GM21447 (cell line): ENCODE measurements around the gene ZNF410.
"Not testable (repeated sequence)": the region's sequence is repeated elsewhere in the genome, so short reads cannot be mapped to it uniquely, and the experiment has no call there.

Experiments used
- ATAC-seq: cut with Tn5 transposase; IDR thresholded peaks from one replicate; pipeline ENCODE4 v1.9.1; 2021; ENCODE audit not compliant: unreplicated experiment

The ZNF410 gene, protein sequence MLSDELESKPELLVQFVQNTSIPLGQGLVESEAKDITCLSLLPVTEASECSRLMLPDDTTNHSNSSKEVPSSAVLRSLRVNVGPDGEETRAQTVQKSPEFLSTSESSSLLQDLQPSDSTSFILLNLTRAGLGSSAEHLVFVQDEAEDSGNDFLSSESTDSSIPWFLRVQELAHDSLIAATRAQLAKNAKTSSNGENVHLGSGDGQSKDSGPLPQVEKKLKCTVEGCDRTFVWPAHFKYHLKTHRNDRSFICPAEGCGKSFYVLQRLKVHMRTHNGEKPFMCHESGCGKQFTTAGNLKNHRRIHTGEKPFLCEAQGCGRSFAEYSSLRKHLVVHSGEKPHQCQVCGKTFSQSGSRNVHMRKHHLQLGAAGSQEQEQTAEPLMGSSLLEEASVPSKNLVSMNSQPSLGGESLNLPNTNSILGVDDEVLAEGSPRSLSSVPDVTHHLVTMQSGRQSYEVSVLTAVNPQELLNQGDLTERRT

DNA sequence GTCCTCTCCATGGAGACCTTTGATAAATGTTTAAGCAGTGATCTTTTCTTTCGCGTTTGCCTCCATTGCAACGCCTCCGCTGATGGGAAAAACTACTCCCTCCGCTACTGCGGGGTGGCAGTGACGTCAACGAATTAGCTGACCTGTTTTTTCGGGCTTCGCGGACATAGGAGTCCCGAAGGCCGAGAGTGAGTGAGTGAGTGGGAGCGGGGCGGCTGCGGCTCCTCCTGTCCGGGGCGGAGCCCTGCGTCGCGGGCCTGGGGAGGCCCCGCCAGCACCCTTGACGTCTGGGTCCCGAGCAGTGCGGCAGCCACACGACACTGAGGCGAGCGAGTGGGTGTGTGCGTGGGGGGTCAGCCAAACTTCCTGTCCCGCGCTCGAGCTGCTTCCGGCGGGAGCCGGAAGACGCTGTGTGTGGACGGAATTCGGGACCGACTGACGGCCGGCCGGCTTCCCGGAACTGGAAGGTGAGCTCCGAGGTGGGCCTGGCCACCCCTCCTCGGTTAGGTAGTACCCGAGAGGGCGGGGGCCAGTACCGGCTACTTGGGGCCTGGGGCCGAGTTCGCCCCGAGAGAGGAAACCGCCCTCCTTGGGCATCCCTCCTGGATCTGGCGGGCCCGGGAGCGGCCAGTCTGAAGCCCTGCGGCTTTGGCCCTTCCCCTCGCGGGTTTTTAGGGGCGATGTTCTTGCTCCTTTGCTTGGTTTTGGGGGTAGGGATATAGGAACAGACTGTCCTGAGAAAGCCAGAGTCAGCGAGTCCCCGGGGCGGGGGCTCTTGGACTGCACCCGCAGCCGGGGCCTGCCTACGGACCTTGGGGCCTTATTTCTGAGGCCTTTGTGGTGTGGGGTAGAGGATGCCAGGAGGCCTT is at the start of gene ZNF410:
Gene ZNF410 (plus strand): TSS at position 411 of the 869 bp plus-strand sequence. CDS start 5,317 bp downstream, outside the sequence.
- ATAC-seq = peak; percentile 87

DNA sequence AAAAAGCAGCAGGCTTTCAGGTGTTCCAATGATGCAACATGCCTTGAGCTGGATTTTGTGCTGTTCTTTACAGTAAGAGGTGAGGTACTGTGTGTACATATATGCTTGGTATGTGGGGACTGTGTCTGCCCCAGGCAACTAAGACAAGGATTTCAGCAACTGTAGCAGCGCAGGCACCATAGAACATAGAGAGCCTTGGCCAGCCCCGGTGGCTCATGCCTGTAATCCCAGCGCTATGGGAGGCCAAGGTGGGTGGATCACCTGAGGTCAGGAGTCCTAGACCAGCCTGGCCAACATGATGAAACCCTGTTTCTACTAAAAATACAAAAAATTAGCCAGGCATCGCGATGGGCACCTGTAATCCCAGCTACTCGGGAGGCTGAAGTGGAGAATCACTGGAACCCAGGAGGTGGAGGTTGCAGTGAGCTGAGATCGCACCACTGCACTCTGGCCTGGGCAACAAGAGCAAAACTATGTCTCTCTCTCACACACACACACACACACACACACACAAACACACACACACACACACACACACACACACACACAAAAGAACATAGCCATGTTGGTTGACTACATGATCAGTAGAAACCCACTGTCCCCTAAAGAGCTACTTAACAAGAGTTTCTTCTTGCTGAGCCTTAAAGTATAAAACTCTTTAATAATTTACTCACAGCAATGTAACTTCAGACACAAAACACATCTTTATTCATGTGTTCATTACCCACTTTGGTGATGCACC is 48.2 kb upstream of the ZNF410 start:
- ATAC-seq = not testable (repeated sequence)

DNA sequence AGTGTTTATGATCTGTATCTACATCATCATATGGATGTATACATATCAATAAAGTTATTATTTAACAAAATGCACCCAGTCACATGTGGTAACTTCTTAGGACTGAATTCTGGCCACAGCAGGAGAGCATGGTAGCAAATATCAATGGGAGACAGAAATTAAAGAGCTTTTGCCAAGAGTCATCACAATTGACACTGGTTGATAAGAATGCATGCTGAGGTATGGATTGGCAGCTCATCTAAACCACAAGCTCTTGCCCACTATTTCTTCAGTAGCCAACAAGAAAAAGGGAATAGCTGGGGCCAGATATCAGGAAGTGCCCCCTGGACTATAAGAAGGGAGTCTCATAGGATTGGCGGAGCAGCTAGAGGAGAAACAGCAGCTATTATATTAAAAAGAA is 44.5 kb upstream of the ZNF410 start:
- no peak for ATAC-seq

DNA sequence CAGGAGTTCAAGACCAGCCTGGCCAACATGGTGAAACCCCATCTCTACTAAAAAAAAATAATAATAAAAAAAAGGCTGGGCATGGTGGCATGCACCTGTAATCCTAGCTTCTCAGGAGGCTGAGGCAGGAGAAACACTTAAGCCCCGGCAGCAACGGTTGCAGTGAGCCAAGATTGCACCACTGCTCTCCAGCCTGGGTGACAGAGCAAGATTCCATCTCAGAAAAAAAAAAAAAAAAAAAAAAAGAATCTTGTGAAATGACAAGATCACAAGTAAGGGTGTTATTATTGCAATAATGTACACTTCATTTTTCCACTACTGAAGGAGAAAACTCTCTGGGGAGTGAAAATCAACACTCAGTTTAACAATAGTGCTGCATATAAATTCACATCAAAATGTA is 43.8 kb upstream of the ZNF410 start:
- no peak for ATAC-seq

DNA sequence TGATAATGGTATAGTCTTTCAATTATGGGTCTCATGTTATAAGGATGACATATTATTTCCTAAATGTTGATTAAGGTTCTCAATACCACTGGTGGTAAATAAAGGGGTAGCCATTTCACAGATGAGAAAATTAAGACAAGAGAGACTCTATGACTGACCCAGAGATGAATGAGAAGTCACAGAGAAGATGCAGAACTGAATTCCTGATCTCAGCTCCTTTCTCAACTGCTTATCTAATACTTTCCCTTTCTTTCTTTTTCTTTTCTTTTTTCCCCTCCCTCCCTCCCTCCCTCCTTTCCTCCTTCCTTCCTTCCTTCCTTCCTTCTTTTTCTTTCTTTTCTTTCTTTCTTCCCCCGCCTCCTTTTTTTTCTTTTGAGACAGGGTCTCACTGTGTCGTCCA is 43.4 kb upstream of the ZNF410 start:
- no peak for ATAC-seq

DNA sequence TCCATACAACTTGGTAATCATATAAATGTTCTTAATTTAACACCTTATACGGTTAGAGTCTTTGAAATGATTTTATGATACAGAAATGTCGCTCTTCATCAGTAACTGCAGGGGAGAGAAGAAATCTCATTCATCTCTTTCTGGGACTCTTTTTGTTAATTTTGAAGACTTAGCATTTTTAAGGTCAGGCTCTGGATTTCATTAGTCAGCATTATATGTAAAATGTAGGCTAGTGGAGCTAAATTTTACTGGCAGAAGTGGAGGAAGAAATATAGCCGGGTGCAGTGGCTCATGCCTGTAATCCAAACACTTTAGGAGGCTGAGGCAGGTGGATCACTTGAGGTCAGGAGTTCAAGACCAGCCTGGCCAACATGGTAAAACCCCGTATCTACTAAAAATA is 39.7 kb upstream of the ZNF410 start:
- no peak for ATAC-seq

DNA sequence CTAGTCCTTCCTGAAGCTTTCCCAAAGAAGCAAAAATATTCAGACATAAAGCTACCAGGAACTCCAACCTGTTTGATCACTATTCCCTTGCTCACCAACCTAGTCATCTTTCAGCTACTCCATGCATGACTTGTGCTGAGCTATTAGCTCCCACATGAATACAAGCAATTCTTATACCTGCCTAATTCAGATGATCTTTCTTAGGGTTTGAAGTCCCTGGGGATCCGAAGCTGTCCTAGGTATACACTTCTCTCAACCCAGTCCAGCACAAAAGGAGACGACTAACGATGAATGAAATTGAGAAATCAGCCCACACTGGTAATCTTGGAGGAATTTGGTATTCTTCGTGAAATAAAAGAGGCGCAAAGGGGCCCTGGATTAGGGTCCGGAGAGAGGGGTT is 35.7 kb upstream of the ZNF410 start:
- no peak for ATAC-seq

DNA sequence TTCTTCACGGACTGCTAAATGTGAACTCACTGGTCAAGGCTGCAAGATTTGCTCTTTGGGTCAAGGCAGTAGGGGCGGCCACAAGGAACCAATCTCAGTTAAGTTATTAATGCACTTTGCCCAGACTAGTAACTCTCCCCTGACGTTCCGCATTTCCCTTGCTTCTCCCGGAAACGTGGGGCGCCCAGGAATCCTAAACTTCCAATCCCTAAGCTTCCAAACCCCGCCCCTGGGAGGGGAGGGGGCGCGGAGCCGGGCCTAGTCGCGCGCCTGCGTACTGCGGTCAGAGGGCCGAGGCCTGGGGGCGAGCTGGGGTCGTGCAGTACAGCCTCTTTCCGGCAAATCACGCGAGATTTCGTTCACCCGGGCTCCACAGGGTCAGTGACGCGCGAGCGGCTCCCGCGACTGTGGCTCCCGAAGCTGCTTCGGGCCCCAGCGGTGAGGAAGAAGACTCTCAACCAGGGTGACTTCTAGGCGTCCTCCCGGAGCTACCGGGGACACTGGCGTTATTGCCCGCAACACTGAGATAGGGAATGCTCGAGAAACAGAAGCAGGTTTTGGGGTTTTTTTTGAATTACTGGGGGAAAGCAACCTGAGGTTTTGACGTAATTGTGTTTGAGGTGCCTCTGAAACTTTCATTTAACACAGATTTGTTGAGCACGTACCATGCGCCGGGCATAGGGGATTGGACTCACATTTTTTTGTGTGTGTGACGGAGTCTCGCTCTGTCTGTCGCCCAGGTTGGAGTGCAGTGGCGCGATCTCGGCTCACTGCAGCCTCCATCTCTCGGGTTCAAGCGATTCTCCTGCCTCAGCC is 34.9 kb upstream of the ZNF410 start, which contains the start of gene PTGR2:
Gene PTGR2 (plus strand): TSS at position 265 of the 816 bp plus-strand sequence. CDS start 7,032 bp downstream, outside the sequence.
- peak; percentile 88 for ATAC-seq

DNA sequence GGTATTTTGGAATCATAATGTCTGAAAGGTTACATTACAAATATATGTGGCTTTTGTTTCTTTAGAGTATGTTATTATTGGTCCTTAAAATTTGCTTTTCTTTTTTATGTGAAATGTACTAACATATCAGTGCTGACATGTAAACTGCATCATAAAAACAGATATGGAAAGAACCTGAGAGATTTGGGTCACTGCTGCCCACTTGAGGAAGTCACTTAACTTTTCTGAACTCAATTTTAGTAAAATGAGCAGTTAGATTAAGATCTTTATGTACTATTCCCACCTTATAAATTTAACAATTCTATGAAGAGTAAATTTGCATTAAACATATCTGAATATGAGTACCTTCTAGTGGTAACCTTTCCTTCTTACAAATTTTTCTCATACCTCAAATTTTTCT is 27.5 kb upstream of the ZNF410 start:
- no peak for ATAC-seq

DNA sequence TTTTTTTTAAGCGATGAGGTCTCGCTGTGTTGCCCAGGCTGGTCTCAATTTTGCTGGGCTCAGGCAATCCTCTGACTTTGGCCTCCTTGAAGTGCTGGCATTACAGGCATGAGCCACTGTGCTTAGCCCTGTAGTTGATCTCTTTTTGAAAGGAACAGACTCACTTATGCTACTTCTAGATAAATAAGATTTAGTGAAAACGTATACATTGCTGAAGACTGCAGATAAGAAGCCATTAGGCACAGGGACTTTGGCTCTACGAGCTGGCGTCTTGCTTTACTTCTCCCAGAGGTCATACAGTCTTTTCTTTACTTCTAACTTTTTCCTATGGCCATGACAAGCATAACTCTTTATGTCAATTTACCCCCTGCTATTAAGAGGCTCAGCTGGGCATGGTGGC is 25.6 kb upstream of the ZNF410 start:
- no peak for ATAC-seq

DNA sequence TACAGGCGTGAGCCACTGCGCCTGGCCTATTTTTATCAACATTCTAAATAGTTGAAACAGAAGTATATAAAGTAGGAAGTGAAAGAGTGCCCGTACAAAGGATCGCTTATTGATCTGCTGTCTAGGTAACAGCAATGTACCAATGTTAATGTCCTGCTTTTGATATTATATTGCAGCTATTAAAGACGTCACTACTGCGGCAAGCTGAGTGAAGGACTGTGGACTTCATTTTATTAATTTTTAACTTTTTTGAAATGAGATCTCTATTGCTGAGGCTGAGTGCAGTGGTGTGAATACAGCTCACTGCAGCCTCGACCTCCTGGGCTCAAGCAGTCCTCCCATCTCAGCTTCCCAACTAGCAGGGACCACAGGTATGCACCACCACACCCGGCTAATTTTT is 24.2 kb upstream of the ZNF410 start:
- no peak for ATAC-seq

DNA sequence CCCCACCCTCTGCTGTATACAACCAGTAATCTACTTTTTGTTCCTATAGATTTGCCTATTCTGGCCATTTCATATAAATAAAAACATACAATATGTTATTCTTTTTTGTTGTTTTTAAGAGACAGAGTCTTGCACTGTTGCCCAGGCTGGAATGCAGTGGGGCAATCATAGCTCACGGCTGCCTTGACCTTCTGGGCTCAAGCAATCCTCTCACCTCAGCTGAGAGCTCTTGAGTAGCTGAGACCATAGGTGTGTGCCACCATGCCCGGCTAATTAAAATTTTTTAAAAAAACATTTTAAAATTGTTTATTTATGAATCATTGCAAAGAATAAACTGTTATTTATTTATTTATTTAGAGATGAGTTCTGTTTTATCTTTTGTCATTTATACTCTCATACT is 23.4 kb upstream of the ZNF410 start:
- no peak for ATAC-seq

DNA sequence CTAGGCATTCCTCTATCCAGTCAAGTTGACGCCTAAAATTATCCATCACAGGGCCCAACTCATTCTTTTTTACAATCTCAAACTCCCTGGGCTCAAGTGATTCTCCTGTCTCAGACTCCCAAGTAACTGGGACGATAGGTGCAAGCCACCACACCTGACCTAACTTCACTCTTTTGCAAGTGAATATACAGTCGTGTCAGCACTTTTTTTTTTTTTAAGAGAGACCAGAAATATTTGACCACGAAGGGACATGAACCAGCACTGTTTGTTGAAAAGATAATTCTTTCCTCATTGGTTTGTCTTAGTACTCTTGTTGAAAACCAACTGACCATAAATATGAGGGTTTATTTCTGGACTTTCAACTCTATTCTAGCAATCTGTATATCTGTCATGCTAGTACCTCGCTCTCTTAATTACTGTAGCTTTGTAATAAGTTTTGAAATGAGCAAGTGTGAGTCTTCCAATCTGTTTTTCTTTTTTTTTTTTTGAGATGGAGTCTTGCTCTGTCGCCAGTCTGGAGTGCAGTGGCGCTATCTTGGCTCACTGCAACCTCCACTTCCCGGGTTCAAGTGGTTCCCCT is 21.0 kb upstream of the ZNF410 start:
- ATAC-seq = no peak

DNA sequence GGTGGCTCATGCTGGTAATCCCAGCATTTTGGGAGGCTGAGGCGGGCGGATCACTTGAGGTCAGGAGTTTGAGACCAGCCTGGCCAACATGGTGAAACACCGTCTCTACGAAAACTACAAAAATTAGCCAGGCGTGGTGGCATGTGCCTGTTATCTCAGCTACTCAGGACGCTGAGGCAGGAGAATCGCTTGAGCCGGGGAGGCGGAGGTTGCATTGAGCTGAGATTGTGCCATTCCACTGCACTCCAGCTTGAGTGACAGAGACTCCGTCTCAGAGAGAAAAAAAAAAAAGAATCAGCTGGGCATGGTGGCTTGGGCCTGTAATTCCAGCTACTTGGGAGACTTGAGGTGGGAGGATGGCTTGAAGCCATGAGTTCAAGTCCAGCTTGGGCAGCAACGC is 16.9 kb upstream of the ZNF410 start:
- not testable (repeated sequence) for ATAC-seq

DNA sequence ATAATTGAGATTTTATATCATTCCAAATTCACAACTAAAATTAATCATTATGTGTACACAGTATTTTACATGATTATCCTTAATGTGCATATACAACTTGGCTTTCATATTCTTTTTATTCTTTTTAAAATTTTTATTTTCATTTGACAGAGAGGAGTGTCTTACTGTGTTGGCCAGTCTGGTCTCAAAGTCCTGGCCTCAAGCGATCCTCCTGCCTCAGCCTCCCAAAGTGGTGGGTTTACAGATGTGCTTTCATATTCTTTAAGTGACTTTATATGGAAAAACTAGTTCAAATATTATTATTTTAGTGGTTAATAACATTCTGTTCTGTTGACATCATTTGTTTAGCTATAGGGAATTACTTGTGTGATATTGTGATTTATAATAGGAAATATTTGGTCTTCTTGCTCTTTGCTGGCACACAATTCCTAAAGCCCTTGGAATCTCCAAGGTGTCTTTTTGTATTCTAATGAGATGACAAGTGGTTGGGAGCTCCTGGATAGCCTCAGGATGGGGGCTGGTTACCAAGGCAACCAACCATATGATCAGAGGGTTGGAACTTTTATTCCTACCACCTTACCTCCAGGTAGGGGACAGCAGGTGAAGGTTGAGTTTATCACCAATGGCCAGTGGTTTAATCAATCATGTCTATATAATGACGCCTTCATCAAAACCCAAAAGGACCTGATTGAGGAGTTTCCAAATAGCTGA is 16.0 kb upstream of the ZNF410 start:
- ATAC-seq = no peak

DNA sequence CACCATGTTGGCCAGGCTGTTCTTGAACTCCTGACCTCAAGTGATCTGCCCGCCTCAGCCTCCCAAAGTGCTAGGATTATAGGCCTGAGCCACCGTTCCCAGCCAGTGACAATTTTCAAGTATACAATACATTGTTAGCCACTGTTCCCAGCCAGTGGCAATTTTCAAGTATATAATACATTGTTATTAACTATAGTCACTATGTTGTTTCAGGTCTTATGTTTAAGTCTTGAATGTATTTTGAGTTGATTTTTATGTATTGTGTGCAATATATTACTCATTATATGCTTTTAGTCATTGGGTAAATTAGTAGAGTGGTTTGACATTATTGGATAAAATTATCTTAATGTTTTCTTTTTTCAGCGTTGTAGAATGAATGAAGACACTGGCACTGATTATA is 13.0 kb upstream of the ZNF410 start:
- no peak for ATAC-seq

DNA sequence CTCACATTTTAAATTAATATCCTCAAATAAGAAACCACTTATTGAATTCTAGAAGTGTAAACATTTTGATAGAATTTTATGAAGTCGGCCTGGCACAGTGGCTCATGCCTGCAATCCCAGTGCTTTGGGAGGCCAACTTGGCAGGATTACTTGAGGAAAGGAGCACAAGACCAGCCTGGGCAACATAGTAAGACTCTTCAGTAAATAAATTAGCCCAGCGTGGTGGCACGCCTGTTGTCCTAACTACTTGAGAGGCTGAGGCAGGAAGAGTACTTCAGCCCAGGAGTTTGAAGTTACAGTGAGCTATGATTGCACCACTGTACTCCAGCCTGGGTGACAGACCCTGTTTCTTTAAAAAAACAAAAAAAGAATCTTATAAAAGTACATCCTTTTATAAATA is 8.9 kb upstream of the ZNF410 start:
- ATAC-seq = no peak

DNA sequence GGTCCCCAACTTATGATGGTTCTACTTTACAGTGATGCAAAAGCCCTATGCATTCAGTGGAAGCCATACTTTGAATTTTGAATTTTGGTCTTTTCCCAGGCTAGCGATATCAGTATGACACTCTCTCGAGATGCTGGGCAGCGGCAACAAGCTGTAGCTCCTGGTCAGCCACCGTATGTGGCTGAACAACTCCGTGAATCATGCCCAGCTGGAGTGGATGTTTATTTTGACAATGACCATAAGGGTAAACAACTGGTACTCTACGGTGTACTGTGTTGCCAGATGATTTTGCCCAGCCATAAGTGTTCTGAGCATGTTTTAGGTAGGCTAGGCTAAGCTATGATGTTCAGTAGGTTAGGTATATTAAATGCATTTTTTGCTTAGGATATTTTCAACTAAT is 8.2 kb upstream of the ZNF410 start:
- no peak for ATAC-seq

DNA sequence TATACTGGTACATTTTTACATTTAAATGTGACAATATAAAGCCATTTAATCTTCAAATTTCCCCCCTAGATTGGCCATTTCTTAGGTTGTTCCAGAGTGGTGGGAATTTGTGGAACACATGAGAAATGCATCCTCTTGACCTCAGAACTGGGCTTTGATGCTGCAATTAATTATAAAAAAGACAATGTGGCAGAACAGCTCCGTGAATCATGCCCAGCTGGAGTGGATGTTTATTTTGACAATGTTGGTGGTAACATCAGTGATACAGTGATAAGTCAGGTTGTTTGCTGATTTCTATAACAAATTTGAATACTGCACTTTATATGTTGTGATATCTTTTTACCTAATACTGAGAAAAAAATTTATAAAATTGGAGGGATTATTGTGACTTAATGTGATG is 7.6 kb upstream of the ZNF410 start:
- ATAC-seq = no peak
